T-helper 17 cell (primary cell): ENCODE data around the gene PCAT6. TPM values are rescaled to one million over a fixed set of nuclear protein-coding genes. Genes with fewer than 3 reads are reported as not detected.
A peak's percentile ranks its signal among the peaks of the same experiment; 100 is the strongest.
"Not testable (repeated sequence)": the region's sequence is repeated elsewhere in the genome, so short reads cannot be mapped to it uniquely, and the experiment has no call there.

Experiments used
- ATAC-seq: fragments of 150-1000 bp; cut with Tn5 transposase; 2 replicates; pipeline ENCODE4 v1.10.0; 2021; ENCODE audit warnings: mild to moderate bottlenecking, moderate library complexity
- DNase-seq, 3 donors: peaks; one replicate each; pipeline versions ENCODE4 v3.0.0 to v3.0.0-alpha.2; 2020 to 2021
- H3K9me3 ChIP-seq: one replicate; pipeline ENCODE4 v1.7.0; 2013; ENCODE audit warnings: low read length, mild to moderate bottlenecking; ENCODE audit not compliant: control insufficient read depth, poor library complexity, severe bottlenecking
- H3K27ac Mint-ChIP-seq: one replicate; pipeline ENCODE4 v1.8.0; 2022; ENCODE audit warnings: mild to moderate bottlenecking, moderate library complexity, mixed read lengths
- H3K27me3 Mint-ChIP-seq: one replicate; pipeline ENCODE4 v1.8.0; 2022; ENCODE audit warnings: mixed read lengths
- H3K36me3 Mint-ChIP-seq: one replicate; pipeline ENCODE4 v1.8.0; 2022; ENCODE audit warnings: low read depth, mixed read lengths
- H3K4me1 Mint-ChIP-seq: one replicate; pipeline ENCODE4 v1.8.0; 2022; ENCODE audit warnings: mild to moderate bottlenecking, mixed read lengths
- H3K4me3 Mint-ChIP-seq: one replicate; pipeline ENCODE4 v1.8.0; 2022; ENCODE audit warnings: mild to moderate bottlenecking, moderate library complexity, mixed read lengths
- total RNA-seq, 4 donors: library from RNA in 2 of 4; stranded (reverse) in 2 of 4; gene quantifications; one replicate each; pipeline ENCODE4 v1.2.3 and lab custom pipeline; 2022 to 2026

PCAT6 gene
- total RNA-seq, 2 donors from 2014 or later, result 0.97 TPM; not detected in 1

DNA sequence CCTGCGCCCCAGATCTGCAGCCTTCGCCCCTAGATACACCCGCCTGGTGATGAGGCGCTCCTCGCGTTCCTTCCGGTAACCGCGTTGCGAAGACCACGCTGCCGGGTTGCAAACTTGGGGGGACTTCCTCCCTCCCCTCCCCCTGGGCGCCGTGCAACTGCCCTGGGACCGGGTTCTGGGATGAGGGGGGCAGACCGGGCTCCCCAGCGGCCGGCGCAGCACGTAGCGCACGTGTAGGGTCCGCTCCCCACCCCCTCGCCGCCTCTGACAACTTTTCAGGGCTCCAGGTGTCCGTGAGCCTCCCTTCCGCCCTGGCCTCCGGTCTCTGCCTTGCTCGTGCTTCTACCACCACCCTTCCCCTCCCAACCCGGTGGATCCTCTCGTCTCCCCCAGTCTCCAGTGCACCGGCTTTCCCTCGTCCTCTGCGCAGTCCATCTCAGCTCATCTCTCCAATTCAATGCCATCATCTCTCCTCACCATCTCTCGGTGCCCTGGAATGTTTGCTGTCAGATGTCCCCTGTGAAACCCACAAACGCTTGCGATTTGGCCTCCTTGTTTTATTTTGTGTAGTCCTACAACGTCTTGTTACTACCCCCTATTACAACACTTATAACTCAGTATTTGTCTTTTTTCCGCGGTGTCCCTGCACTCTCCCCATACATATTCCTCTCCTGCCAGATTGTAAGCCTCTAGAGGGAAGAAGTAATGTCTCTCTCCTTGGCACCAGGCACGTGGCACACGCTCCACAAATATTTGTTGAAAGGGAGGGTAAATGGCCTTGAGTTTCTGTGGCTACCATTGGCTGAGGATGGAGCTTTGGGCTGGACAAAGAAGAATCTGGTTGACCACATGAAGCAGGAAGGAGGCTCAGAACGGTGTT lies 782 bp downstream of the PCAT6 start:
- DNase-seq (peak in 2 of 3 donors; percentile 16 to 19), ATAC-seq (peak; percentile 10)
- Mint-ChIP-seq H3K36me3 (peaks cover 4% of the 10 kb centered on the region), H3K27ac (peak overlapping the region; percentile 80), H3K4me1 (peaks cover 28% of the 10 kb centered on the region), H3K27me3 (peaks cover 4% of the 10 kb centered on the region), H3K4me3 (peak overlapping the region; percentile 96)
- H3K9me3 ChIP-seq, result no peaks in the 10 kb centered on the region

DNA sequence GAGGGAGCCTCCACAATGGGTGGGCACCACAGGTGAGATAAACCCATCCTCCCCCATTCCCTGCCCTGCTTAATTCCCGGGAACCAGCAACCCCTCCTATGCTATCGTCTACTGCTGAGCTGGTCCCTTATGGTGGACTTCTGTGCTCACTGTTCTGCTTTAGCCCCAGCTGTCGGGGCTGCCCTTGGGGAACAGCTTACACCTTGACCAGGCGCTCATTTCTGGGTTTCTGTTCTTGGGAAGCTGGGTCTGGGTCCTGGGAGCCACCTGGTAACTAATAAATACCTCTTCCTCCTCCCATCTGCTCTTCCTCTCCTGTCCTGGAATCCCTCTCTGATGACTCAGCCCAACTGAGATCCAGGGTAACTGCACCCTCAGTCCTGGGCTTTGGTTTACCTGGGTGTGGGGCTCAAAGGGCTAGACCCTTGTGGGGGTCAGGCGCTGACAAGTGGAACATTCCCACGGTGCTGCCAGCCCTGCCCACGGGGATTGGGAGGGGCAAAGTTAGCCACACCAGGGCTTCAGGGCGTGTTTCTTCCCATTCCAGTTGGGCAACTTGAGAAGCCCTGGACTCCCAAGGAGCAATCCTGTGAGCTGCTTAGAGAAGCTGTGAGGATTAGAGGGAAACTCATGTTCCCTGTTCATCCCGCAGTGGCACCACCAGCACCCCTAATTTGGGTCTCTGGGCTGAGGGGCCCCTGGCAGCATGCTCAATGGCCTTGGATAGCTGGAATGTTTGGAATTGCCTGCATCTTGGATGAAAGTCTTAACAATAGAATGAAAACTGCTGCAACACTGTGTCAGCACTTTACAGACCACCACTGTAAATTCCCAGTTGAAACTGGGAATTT lies 1.6 kb downstream of the PCAT6 start:
- Mint-ChIP-seq H3K4me3 (peak overlapping the region; percentile 96), H3K4me1 (peaks cover 29% of the 10 kb centered on the region), H3K27ac (peak overlapping the region; percentile 80), H3K27me3 (peaks cover 4% of the 10 kb centered on the region), H3K36me3 (peaks cover 4% of the 10 kb centered on the region)
- no peak for ATAC-seq
- no peaks in the 10 kb centered on the region for H3K9me3 ChIP-seq
- no peak for DNase-seq

DNA sequence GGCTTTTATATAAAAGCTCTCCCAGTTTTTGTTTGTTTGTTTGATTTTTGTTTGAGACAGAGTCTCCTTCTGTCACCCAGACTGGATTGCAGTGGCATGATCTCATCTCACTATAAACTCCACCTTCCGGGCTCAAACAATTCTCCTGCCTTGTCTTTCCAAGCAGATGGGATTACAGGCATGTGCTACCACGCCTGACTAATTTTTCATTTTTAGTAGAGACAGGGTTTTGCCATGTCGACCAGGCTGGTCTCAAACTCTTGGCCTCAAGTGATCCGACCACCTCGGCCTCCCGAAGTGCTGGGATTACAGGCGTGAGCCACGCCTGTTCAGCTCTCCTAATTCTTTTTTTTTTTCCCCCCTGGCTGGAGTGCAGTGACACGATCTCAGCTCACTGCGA lies 4.4 kb downstream of the PCAT6 start:
- H3K27ac Mint-ChIP-seq, result peak overlapping the region; percentile 19
- peaks cover 18% of the 10 kb centered on the region for H3K27me3 Mint-ChIP-seq
- no peak for DNase-seq
- peaks cover 26% of the 10 kb centered on the region for H3K4me1 Mint-ChIP-seq
- peaks cover 4% of the 10 kb centered on the region for H3K36me3 Mint-ChIP-seq
- ATAC-seq, result no peak
- no peaks in the 10 kb centered on the region for H3K9me3 ChIP-seq
- H3K4me3 Mint-ChIP-seq, result no peak overlapping the region

DNA sequence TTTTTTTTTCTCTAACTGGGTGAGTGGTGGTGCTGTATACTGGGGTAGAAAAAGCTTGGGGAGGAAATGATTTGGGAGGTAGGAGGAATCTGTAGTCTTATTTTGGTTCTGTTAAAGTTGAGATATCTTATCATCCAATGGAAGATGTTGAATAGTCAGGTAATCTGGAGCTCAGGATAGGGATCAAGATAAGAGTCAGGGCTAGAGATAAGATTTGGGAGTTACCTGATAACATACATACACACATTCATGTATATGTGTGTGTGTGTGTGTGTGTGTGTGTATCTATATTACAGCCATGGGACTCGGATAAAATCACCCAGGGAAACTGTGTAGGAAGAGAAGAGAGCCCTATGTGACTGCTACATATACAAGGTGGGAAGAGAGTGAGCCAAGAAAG lies 8.1 kb downstream of the PCAT6 start:
- no peaks in the 10 kb centered on the region for H3K9me3 ChIP-seq
- H3K27ac Mint-ChIP-seq, result peak overlapping the region; percentile 78
- H3K36me3 Mint-ChIP-seq, result no peaks in the 10 kb centered on the region
- peaks cover 19% of the 10 kb centered on the region for H3K4me1 Mint-ChIP-seq
- DNase-seq, result no peak
- no peak for ATAC-seq
- peaks cover 19% of the 10 kb centered on the region for H3K27me3 Mint-ChIP-seq
- H3K4me3 Mint-ChIP-seq, result no peak overlapping the region

DNA sequence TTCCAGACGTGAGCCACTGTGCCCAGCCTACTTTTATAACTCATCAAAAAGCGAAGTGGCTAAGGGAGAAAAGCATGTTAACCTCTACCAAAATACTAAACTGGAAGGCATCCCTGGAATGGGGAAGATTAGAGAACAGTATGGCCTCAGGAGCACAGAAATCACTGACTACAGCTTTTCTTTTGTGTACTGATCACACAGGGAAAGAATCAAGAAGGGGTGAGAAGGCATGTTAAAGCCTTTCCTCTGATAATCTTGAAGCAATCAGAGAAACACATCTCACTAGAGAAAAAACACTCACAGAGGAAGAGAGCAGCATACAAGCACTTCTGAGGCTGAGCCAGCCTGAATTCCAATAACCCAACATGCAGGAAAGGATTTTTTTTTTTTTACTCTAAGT lies 10.7 kb downstream of the PCAT6 start:
- DNase-seq (no peak), ATAC-seq (no peak)
- Mint-ChIP-seq H3K4me3 (no peak overlapping the region), H3K36me3 (no peaks in the 10 kb centered on the region), H3K4me1 (peaks cover 19% of the 10 kb centered on the region), H3K27ac (no peak overlapping the region), H3K27me3 (peaks cover 19% of the 10 kb centered on the region)
- no peaks in the 10 kb centered on the region for H3K9me3 ChIP-seq

DNA sequence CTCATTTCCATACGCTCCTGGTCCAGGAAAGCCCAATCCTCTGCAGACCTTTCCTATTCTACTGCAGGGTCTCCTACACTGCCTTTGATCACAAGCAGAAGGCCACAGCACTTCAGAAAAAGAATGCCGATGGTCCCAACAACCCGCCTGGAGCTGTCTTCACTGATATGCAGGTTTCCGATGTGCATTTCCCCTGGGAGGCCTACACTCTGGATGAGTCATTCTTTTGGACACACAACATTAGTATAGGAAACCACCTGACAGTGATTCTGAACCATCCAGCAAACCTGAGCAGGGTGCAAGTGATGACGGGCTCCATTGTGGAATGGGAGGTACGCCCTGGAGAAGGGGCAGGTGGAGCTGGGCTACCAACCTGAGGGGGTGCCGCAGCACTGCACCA lies 15.0 kb downstream of the PCAT6 start:
- no peak for DNase-seq
- peaks cover 9% of the 10 kb centered on the region for H3K4me1 Mint-ChIP-seq
- no peaks in the 10 kb centered on the region for H3K36me3 Mint-ChIP-seq
- ATAC-seq, result no peak
- no peaks in the 10 kb centered on the region for H3K9me3 ChIP-seq
- H3K4me3 Mint-ChIP-seq, result no peak overlapping the region
- H3K27me3 Mint-ChIP-seq, result peaks cover 6% of the 10 kb centered on the region
- no peak overlapping the region for H3K27ac Mint-ChIP-seq

DNA sequence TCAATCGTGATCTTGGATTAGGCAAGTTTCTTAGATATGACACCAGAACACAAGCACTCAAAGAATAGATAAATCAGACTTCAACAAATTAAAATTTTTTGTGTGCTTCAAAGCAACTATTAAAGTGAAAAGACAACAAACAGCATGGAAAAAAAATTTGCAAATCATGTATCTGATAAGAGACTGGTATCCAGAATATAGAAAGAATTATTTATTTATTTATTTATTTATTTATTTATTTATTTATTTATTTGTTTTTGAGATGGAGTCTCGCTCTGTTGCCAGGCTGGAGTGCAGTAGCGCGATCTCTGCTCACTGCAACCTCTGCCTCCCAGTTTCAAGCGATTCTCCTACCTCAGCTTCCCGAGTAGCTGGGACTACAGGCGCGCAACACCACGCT lies 18.5 kb downstream of the PCAT6 start:
- H3K27me3 Mint-ChIP-seq, H3K4me3 Mint-ChIP-seq, DNase-seq, H3K4me1 Mint-ChIP-seq, ATAC-seq, H3K9me3 ChIP-seq, H3K27ac Mint-ChIP-seq, H3K36me3 Mint-ChIP-seq: not testable (repeated sequence)

DNA sequence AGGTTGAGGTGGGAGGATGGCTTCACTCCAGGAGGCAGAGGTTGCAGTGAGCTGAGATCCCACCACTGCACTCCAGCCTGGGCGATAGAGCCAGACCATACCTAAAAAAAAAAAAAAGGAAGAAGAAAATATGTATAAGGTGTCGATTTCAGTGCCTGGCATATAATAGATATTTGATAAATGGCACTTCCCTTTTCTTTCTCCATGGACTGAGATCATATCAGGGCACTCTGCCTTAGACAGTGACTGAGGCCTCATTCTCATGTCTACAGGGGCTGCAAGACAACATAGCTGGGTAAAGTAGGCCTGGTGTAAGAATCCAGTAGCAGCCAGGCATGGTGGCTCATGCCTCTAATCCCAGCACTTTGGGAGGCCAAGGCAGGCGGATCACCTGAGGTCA lies 21.2 kb downstream of the PCAT6 start:
- Mint-ChIP-seq H3K4me1 (peaks cover 30% of the 10 kb centered on the region), H3K27ac (peak overlapping the region; percentile 34), H3K4me3 (no peak overlapping the region), H3K27me3 (no peaks in the 10 kb centered on the region), H3K36me3 (no peaks in the 10 kb centered on the region)
- ATAC-seq (no peak), DNase-seq (no peak)
- no peaks in the 10 kb centered on the region for H3K9me3 ChIP-seq

DNA sequence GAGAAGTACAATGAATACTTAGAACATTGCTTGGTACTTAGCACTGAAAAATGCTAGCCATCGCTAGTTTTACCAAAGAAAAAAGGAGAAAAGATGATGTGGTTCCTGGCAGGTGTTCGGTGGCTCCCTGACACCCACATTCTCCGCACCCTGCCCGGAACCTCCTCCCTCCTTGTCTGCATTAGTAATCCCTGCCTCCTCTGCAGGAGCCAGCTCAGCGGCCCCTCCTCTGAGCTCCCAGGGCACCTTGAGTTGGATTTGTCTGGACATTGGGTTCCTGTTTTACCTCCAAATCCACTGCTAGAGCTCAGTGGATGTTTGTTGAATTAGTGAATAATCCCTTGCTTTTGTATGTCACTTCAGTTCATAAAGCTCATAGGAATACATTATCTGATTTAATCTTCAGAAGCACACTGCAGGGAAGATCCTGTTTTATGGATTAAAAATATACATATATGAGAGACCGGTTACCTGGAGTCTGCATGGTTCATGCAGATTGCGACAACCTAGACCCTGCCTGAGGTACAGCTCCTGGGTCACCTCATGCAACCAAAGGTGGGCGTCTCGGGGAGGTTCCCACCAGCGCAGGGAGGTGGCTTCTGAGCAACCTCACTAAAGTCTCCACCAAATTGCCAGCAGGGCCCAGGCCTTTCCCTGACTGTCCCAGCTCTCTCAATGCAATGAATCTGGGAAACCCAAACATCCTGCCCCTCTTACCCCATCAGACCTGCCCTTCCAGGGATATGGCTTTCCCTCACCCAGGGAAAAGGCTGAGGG lies 24.2 kb downstream of the PCAT6 start:
- ATAC-seq (peak; percentile 35), DNase-seq (no peak)
- peaks cover 34% of the 10 kb centered on the region for H3K4me1 Mint-ChIP-seq
- peak overlapping the region; percentile 80 for H3K4me3 Mint-ChIP-seq
- H3K36me3 Mint-ChIP-seq, result no peaks in the 10 kb centered on the region
- H3K27ac Mint-ChIP-seq, result peak overlapping the region; percentile 91
- H3K27me3 Mint-ChIP-seq, result no peaks in the 10 kb centered on the region
- no peaks in the 10 kb centered on the region for H3K9me3 ChIP-seq

DNA sequence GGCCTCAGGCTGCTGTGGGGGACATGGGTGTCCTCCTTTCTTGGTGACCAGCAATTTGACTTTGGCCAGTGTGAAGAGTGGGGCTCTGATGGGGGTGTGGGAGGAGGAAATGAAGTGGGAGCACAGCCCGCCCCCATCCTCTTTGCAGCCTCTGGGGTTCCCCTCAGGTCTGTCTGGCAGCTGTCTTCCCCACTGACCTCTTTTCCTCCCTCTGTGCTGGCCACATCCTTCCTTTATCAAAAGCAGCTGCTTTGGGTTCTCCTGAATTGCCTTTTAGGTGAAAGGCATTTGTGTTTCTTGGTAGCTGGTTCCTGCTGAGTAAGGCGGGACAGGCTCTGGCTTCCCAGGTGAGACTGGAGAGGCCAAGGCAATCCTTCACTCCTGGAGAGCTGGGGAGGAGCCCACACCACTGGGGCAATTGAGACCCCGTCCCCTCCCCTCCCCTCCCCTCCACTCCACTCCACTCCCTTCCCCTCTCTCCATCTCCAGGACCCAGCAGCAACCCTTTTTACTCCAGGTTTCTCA lies 24.9 kb downstream of the PCAT6 start:
- H3K9me3 ChIP-seq, result no peaks in the 10 kb centered on the region
- Mint-ChIP-seq H3K27ac (peak overlapping the region; percentile 91), H3K27me3 (no peaks in the 10 kb centered on the region), H3K4me1 (peaks cover 34% of the 10 kb centered on the region), H3K36me3 (no peaks in the 10 kb centered on the region), H3K4me3 (peak overlapping the region; percentile 80)
- DNase-seq (peak; percentile 14 to 18 (median 16)), ATAC-seq (peak; percentile 95)

DNA sequence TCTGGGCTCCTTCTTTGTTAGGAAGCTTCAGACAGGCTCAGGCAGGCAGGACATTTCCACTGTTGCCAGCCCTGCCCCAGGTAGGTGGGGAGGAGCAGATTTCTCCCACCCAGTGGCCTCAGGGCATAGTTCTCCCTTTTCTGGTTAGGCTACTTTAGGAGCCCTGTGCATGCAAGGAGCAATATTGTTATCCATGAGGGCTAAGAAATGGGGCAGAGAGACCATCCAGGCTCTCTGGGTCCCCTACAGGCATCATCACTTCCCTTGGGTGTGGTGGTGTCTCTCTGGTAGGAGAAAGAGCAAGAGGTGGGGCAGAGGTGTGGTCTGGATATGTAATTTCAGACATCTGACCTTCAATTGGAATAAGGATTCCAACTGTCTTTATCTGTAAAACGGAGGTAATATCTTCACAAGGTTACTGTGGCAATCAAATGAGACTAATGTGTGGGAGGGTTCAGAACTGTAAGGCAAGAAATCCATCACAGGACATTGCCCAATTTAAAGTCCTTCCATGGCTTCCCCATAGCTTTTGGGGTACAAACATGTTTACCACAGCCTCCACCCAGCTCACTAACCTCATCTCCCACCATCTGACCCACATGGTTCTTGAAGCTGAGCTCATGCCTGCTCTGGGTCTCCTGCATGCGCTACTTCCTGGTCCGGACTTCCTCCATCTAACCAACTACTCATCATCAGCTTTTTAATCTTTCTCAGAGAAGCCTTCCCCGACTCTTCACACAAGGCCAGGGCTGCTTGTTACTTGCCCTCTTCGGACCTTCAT lies 26.1 kb downstream of the PCAT6 start:
- DNase-seq, result no peak
- Mint-ChIP-seq H3K36me3 (no peaks in the 10 kb centered on the region), H3K27me3 (no peaks in the 10 kb centered on the region), H3K4me3 (peak overlapping the region; percentile 80), H3K27ac (peak overlapping the region; percentile 91), H3K4me1 (peaks cover 34% of the 10 kb centered on the region)
- no peak for ATAC-seq
- no peaks in the 10 kb centered on the region for H3K9me3 ChIP-seq

DNA sequence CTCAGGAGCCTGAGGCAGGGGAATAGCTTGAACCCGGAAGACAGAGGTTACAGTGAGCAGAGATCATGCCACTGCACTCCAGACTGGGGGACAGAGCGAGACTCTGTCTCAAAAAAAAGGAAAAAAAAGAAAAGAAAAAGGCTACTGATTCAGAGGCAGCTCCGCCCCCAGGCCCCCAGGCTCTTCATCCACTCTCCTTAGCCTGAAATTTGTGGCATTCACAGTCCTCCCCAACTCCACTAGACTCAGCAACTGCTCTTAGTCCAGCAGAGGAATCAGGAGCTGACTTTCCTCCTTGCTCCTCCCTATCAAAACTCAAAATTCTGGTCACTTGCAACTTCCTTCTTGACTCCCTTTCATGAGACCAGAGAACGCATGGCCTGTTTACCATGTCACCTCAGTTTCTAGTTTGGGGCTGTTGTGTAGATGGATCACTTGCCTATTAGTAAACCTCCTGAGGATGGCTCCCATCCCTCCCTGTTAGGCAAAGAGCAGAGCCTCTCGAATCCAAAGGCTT lies 27.1 kb downstream of the PCAT6 start:
- Mint-ChIP-seq H3K4me1 (peaks cover 34% of the 10 kb centered on the region), H3K27ac (peak overlapping the region; percentile 91), H3K4me3 (no peak overlapping the region), H3K36me3 (no peaks in the 10 kb centered on the region), H3K27me3 (no peaks in the 10 kb centered on the region)
- ATAC-seq, result no peak
- no peaks in the 10 kb centered on the region for H3K9me3 ChIP-seq
- DNase-seq, result no peak
